Keratinocyte (primary cell): ENCODE measurements around the gene RIT1.

Experiments
- CTCF ChIP-seq, 3 experiments: IDR thresholded peaks in 1 of 3; conservative IDR thresholded peaks in 1 of 3; optimal IDR thresholded peaks in 1 of 3; 2 replicates in 2 of 3; 3 replicates in 1 of 3; pipeline versions ENCODE3 to v1.5.1; 2011; ENCODE audit warnings: low read length in 3 of 3, mild to moderate bottlenecking in 3 of 3, moderate library complexity in 2 of 3, control low read depth in 1 of 3, inconsistent platforms in 1 of 3; ENCODE audit not compliant: insufficient read depth in 2 of 3; ENCODE audit errors: extremely low read depth in 1 of 3
- EZH2 ChIP-seq: IDR thresholded peaks from one replicate; pipeline ENCODE4 v1.6.1; 2012; ENCODE audit warnings: inconsistent platforms, mild to moderate bottlenecking, low read length, moderate library complexity

- TF ChIP-seq CTCF (optimal IDR thresholded peaks at IDR 0.05 in 1 of 3, IDR thresholded peaks at IDR 0.05 in 1 of 3, conservative IDR thresholded peaks at IDR 0.05 in 1 of 3; ENCODE audit: extremely low read depth in 1 of 3, insufficient read depth in 2 of 3, low read length in 3 of 3) (no peak), EZH2 (no peak)
Observed at GRCh38 chr1:155950829-155951228, 39.7 kb upstream of the RIT1 start.
